GM10847 (cell line): ENCODE measurements around the gene COA1.

Experiments used
- POLR2A ChIP-seq: IDR thresholded peaks from 2 replicates; pipeline ENCODE4 v1.6.1; 2011; ENCODE audit not compliant: insufficient read length; ENCODE audit errors: extremely low read depth

Gene COA1

GRCh38 chr7:43674559-43675436, 54.5 kb downstream of the COA1 start:
- no peak for TF ChIP-seq POLR2A

GRCh38 chr7:43671521-43671920, 57.8 kb downstream of the COA1 start:
- no peak for TF ChIP-seq POLR2A

- TF ChIP-seq POLR2A: no peak
Observed at GRCh38 chr7:43669286-43670081, 59.8 kb downstream of the COA1 start.

GRCh38 chr7:43668035-43668434, 61.3 kb downstream of the COA1 start:
- no peak for TF ChIP-seq POLR2A

- TF ChIP-seq POLR2A: no peak
Observed at GRCh38 chr7:43666938-43667337, 62.4 kb downstream of the COA1 start.

- TF ChIP-seq POLR2A: no peak
Observed at GRCh38 chr7:43664681-43665080, 64.6 kb downstream of the COA1 start.

- TF ChIP-seq POLR2A: no peak
Observed at GRCh38 chr7:43660141-43660540, 69.2 kb downstream of the COA1 start.

- no peak for TF ChIP-seq POLR2A
Observed at GRCh38 chr7:43659549-43659896, 69.8 kb downstream of the COA1 start.

GRCh38 chr7:43658718-43659548, 70.4 kb downstream of the COA1 start:
- TF ChIP-seq POLR2A: no peak

GRCh38 chr7:43656997-43657396, 72.3 kb downstream of the COA1 start:
- TF ChIP-seq POLR2A: no peak

- no peak for TF ChIP-seq POLR2A
Observed at GRCh38 chr7:43655584-43655983, 73.7 kb downstream of the COA1 start.

- TF ChIP-seq POLR2A: no peak
Observed at GRCh38 chr7:43653891-43654504, 75.3 kb downstream of the COA1 start.

GRCh38 chr7:43653466-43653865, 75.9 kb downstream of the COA1 start:
- no peak for TF ChIP-seq POLR2A

- TF ChIP-seq POLR2A: no peak
Observed at GRCh38 chr7:43652364-43652763, 77.0 kb downstream of the COA1 start.

GRCh38 chr7:43650457-43651052, 78.8 kb downstream of the COA1 start:
- no peak for TF ChIP-seq POLR2A
